Suppressor macrophage (primary cell): ENCODE results near the gene SEMA3F.

Experiments
- DNase-seq, 4 experiments: peaks; one replicate each; pipeline ENCODE4 v3.0.0-alpha.2; 2020 to 2022

The SEMA3F gene

DNA sequence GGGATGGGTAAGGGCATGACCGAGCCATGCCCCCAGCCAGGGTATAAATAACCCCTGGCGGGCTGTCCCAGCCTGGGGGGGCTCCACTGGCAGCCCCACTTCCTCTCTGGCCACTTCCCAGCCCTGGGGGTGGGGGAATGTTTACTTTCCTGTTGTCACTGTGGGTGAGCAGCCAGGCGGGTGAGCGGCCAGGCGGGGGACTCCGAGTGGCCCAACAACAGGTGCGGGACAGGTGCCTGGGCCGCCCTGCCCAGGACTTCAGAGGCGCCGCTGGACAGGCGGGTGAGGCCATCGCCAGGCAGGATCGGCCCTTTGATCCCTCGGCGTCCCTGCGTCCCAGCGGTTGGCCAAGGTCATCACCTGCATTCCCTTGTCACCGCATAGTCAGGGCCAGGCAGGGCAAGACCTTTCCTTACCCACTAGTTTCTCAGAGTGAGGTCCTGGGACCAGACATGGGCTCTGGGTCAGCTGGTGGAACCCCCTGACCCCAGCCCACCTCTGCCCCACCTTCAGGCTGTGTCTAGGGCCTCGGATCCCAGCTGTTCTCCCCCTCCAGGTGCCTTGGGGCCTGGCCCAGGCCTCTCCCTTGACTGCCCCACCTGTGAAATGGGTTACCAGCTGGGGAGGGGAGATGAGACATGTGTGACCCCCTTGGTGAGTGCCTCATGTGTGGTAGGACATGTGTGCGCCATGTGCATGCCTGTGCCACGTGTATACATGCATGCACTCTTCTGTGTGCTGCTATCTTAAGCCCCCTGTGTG, 16.6 kb downstream of the SEMA3F start:
- no peak for DNase-seq

DNA sequence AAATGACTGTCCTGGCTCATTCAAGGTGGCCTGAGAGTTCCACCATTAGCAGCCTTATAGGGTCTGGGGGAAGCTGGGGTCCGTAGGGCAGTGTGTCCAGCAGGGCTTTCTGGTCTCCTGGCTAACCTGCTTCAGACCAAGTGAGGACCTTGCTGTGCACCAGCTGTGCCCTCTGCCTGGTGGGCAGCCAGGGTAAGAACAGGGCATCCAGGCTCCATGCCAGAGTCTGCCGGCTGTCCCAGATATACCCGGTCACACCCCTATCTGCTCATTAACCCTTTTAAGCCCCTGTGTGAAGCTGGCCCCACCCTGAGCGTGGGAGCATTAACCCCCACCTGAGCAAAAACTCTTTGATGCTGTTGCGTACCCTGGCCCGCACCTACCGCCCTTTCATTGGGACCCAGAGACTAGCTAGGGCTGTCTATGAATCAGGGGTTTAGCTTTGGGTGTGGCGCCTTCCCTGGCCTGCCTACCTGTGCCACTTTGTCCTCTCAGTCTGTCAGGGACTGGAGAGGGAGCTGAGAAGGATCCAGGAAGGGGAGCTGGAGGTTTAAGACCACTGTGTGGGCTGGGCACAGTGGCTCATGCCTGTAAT, 17.6 kb downstream of the SEMA3F start:
- no peak for DNase-seq

DNA sequence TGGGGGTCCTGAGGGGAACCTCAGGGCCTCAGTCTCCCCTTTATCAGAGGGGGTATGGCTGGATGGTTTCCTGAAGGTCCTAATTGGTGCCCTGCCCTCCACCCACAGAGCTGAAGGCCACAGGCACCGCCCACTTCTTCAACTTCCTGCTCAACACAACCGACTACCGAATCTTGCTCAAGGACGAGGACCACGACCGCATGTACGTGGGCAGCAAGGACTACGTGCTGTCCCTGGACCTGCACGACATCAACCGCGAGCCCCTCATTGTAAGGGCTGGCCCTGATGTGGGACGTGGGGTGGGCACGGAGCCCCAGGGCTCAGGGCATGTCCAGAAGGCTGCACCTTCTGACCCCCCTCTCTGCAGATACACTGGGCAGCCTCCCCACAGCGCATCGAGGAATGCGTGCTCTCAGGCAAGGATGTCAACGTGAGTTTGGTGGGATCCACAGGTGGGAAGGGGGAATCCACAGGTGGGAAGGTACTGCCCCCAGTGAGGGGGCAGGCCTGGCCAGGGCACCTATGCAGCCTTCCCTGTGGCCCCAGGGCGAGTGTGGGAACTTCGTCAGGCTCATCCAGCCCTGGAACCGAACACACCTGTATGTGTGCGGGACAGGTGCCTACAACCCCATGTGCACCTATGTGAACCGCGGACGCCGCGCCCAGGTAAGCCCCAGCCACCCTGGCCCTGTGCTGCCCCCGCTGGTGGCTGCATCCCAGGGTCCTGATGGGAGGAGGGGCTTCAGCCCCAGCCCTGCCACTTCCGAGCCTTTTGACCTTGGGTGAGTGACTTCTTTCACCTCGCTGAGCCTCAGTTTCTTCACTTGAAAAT, 18.8 kb downstream of the SEMA3F start:
- peak; percentile 49 to 81 (median 73) for DNase-seq

DNA sequence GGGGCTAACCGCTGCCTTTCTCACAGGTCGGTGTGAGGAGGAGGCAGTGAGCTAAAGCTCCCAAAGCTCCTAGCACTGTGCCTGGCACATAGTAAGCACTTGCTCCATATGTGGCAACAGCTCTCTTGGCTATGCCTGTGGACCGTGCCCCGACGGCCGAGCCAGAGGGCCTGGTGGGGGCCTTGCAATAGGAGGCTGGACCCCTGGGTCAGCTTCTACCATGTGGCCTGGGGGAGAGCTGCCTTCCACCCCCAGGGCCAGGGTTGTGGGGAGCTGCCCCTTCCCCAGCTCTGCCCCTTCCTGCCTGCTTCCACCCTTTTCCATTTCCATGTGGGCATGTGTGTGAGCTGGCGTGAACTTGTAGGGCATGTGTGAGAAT, 19.4 kb downstream of the SEMA3F start:
- no peak for DNase-seq

DNA sequence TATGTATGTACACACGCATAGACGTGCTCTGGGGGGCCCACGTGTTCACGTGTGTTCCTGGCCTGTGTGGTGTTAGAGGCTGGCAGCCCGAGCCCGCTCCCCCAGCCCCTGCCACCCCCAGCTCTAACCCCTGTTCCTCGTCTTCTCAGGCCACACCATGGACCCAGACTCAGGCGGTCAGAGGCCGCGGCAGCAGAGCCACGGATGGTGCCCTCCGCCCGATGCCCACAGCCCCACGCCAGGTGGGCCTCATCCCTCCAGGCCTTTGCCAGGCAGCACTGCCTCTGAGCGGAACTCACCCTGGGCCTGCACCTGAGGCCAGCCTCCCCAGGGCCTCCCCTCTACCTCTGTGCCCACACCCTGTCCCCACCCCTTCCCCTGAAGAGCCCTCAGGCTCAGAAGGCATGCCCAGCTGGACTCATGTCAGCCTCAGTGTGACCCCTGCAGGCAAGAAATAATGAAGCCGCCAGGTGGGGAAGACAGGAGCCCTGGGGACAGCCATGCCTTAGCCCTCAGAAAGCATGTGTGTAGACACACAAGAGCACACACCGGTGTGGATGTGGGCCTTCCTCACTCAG, 19.9 kb downstream of the SEMA3F start:
- no peak for DNase-seq

DNA sequence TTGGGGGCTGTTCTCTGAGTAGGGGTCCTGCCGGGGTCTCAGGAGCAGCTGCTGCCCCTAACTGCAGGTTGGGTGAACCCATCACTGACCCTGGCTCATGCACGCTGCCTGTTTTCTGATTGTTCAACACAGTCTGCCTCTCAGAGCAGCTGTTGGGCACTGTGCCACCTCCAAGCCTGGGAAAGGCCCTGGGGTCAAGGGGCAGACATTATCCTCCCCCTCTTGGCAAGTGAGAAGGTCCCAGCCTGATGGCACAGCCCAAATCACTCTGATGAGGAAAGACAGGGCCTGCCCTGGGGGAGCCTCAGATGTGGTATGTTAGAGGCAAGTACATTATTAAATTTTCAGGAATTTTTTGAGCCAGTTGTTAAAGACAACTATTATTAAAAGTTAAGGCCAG, 22.2 kb downstream of the SEMA3F start:
- no peak for DNase-seq

- DNase-seq: no peak
Measured at GRCh38 chr3:50179710-50180109, 24.6 kb downstream of the SEMA3F start.

GRCh38 chr3:50181985-50182384, 26.9 kb downstream of the SEMA3F start:
- no peak for DNase-seq

DNA sequence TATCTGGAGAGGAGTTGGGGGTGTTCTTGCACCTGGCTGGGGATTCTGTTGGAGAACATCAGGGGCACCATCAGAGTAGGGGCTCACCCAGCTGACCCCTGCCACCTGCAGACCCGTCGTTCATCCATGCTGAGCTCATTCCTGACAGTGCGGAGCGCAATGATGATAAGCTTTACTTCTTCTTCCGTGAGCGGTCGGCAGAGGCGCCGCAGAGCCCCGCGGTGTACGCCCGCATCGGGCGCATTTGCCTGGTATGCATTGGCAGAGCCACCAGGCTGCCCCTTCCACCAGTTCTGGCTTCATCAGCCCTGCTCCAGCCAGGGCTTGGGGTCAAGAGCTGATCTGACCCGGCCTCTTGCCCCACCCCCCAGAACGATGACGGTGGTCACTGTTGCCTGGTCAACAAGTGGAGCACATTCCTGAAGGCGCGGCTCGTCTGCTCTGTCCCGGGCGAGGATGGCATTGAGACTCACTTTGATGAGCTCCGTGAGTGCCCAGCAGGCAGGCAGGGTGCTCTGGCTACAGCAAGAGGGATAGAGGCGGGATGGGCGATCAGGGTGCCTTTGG, 27.5 kb downstream of the SEMA3F start:
- no peak for DNase-seq

DNA sequence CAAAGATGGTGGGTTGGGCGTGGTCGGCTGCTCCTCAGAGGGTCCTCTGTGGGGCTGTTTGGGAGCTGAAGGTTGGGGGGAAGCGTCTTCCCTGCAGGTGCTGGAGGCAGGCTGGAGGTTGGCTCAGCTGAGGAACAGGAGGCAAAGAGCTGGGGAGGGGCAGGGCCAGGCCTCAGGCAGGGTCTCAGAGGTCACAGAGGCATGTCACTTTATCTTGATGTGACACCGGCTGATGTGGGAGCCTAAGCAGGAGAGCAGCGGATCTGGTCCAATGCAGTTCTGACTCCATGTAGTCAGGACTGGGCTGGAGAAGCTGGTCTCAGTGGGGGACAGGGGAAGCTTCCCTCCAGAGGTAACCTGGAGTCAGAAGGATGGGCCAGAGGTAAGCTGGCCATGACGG, 28.6 kb downstream of the SEMA3F start:
- no peak for DNase-seq

DNA sequence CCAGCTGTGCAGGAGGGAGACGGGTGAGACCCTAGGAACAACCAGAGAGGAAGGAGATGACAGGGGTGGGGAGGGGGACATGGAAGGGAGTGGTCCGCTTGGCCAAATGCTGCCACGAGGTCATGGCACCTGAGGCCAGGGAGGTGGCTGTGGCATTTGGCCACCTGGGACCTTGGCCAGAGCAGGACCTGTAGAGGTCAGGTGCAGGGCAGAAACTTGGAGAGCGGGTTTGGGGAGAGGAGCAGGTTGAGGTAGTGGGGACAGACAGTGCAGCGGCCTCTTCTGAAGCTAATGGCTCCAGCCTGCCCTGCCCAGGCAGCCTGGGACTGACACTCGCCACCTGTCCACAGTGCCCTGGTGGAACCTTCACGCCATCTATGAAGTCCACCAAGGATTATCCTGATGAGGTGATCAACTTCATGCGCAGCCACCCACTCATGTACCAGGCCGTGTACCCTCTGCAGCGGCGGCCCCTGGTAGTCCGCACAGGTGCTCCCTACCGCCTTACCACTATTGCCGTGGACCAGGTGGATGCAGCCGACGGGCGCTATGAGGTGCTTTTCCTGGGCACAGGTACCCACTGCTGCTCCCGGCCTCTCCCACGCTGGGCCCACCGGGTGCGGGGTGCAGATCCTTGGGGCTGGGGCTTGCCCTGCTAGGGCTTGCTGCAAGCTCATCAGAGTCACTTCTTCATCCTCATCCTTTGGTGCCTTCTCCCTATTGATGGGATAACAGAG, 29.3 kb downstream of the SEMA3F start:
- no peak for DNase-seq

- no peak for DNase-seq
Measured at GRCh38 chr3:50185230-50185629, 30.1 kb downstream of the SEMA3F start.

DNA sequence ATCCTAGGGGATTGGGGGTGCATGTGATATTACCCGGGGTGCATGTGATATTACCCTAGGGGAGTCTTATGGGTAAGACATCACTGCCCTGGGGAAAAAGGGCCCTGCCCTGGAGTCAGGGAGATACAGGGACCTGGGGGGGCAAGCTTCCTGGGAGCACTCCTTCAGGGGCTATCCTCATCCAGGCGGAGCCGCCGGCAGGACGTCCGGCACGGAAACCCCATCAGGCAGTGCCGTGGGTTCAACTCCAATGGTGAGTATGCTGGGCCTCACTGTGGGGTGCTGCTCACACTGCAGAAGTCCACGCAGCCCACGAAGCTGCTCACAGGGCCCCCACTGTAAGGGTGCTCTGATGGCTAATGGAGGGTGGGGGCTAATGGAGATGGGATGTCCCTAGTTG, 31.0 kb downstream of the SEMA3F start:
- no peak for DNase-seq

- no peak for DNase-seq
Measured at GRCh38 chr3:50187750-50188149, 32.6 kb downstream of the SEMA3F start.

DNA sequence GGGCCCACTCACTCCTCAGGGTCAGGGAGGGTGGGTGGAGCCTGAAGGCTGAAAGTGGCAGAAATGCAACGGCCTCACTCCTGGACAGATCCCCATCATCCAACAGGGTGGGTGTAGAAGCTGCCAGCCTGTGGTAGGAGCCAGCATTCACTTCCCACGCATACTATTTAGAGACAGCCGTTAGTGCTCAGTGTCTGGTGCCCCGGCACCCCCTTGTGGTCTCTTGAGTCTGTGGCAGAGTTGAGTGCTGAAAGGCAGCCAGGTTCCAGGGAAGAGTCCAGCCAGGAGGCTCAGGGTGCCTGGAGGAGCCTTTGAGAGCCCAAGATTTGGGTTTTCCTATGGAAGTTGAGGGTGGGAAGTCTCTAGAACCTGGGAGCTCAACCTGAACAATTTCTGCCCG, 34.1 kb downstream of the SEMA3F start:
- peak; percentile 80 to 89 (median 84) for DNase-seq

DNA sequence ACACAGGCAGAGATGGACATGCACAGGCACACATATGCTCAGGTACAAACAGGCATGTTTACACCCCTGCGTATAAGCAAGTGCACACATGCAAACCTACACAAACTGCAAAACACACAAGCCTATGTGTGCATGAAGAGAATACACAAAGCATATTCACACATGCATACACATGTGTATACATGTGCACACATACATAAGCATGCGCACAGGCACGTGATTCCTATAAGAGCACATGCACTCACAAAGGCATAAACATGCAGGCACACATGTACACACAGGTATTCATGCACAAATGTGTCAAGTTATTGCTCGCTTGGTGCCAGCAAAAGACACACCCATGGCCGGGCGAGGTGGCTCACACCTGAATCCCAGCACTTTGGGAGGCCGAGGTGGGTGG, 34.9 kb downstream of the SEMA3F start:
- DNase-seq: no peak

DNA sequence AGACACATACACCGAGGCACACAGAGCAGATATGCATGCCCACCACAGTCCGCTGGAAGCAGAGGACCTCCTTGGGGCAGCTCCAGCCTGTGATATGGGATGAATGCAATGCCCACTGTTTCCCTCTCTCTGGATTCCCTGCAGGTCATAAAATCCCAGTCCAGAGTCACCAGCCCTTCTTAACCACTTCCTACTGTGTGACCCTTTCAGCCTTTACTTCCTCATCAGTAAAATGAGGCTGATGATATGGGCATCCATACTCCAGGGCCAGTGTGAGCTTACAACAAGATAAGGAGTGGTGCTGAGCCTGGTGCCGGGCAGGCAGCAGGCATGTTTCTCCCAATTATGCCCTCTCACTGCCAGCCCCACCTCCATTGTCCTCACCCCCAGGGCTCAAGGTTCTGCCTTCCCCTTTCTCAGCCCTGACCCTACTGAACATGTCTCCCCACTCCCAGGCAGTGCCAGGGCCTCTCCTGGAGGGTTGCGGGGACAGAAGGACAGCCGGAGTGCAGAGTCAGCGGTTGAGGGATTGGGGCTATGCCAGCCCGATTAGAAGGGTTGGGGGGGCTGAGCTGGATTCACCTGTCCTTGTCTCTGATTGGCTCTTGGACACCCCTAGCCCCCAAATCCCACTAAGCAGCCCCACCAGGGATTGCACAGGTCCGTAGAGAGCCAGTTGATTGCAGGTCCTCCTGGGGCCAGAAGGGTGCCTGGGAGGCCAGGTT, 36.0 kb downstream of the SEMA3F start, which contains the start of gene GNAT1:
GNAT1 (plus strand) TSS at position 675 of the 725 bp plus-strand sequence. CDS start 116 bp downstream, outside the sequence.
- peak; percentile 45 to 73 (median 58) for DNase-seq

GRCh38 chr3:50192124-50192523, 37.0 kb downstream of the SEMA3F start:
- no peak for DNase-seq

- peak; percentile 67 to 83 (median 76) for DNase-seq
Measured at GRCh38 chr3:50192689-50193141, 37.6 kb downstream of the SEMA3F start.

- no peak for DNase-seq
Measured at GRCh38 chr3:50193286-50193685, 38.2 kb downstream of the SEMA3F start.

GRCh38 chr3:50193746-50194127, 38.6 kb downstream of the SEMA3F start:
- DNase-seq: no peak
